Adipocyte (in vitro differentiated cells): ENCODE results near the gene NR2F1.
"Not testable (repeated sequence)": the region's sequence is repeated elsewhere in the genome, so short reads cannot be mapped to it uniquely, and the experiment has no call there.

Source experiments
- DNase-seq: peaks from one replicate; pipeline ENCODE4 v3.0.0-alpha.2; 2015; ENCODE audit warnings: low read depth
- H3K27me3 ChIP-seq: replicated peaks from 2 replicates; pipeline ENCODE4 v1.7.0; 2013; ENCODE audit warnings: mild to moderate bottlenecking, low read length, moderate library complexity; ENCODE audit not compliant: control insufficient read depth, insufficient read depth
- H3K36me3 ChIP-seq: 2 replicates; pipeline ENCODE4 v1.7.0; 2013; ENCODE audit warnings: low read length, mild to moderate bottlenecking, moderate library complexity; ENCODE audit not compliant: control insufficient read depth, insufficient read depth, severe bottlenecking
- H3K4me1 ChIP-seq: 2 replicates; pipeline ENCODE4 v1.7.0; 2013; ENCODE audit warnings: mild to moderate bottlenecking, low read length, moderate library complexity; ENCODE audit not compliant: control insufficient read depth, insufficient read depth
- H3K4me3 ChIP-seq: 2 replicates; pipeline ENCODE4 v1.7.0; 2013; ENCODE audit warnings: mild to moderate bottlenecking, low read length, moderate library complexity
- H3K9ac ChIP-seq: 2 replicates; pipeline ENCODE4 v1.7.0; 2013; ENCODE audit warnings: mild to moderate bottlenecking, low read length, moderate library complexity
- H3K9me3 ChIP-seq: 2 replicates; pipeline ENCODE4 v1.7.0; 2013; ENCODE audit warnings: mild to moderate bottlenecking, low read length, moderate library complexity; ENCODE audit not compliant: control insufficient read depth

Gene NR2F1

GRCh38 chr5:93582677-93583438 is at the start of gene NR2F1:
NR2F1 (plus strand) TSS chr5:93583222; CDS start chr5:93585024, 1,802 bp downstream.
- H3K27me3 ChIP-seq = no peaks in the 10 kb centered on the region
- peak within 1 kb of the TSS; percentile 93 for H3K4me3 ChIP-seq
- peaks cover 13% of the 10 kb centered on the region for H3K4me1 ChIP-seq
- H3K36me3 ChIP-seq = peaks cover under 1% of the 10 kb centered on the region
- H3K9ac ChIP-seq = peak within 1 kb of the TSS; percentile 96
- peak; percentile 94 for DNase-seq
- no peaks in the 10 kb centered on the region for H3K9me3 ChIP-seq

GRCh38 chr5:93545872-93546271 is 37.1 kb upstream of the NR2F1 start:
- no peaks in the 10 kb centered on the region for H3K4me1 ChIP-seq
- DNase-seq = no peak
- no peak overlapping the region for H3K9ac ChIP-seq
- no peaks in the 10 kb centered on the region for H3K27me3 ChIP-seq
- H3K9me3 ChIP-seq = no peaks in the 10 kb centered on the region
- peaks cover 18% of the 10 kb centered on the region for H3K36me3 ChIP-seq
- no peak overlapping the region for H3K4me3 ChIP-seq

- H3K4me1 ChIP-seq, H3K9me3 ChIP-seq, DNase-seq, H3K9ac ChIP-seq, H3K4me3 ChIP-seq, H3K27me3 ChIP-seq: not testable (repeated sequence)
- H3K36me3 ChIP-seq = peaks cover 17% of the 10 kb centered on the region
Observed at GRCh38 chr5:93549594-93549993, 33.4 kb upstream of the NR2F1 start.

GRCh38 chr5:93557021-93557604 is 25.9 kb upstream of the NR2F1 start:
- no peak overlapping the region for H3K4me3 ChIP-seq
- H3K9ac ChIP-seq = no peak overlapping the region
- no peak for DNase-seq
- H3K9me3 ChIP-seq = no peaks in the 10 kb centered on the region
- peaks cover 19% of the 10 kb centered on the region for H3K36me3 ChIP-seq
- no peaks in the 10 kb centered on the region for H3K27me3 ChIP-seq
- no peaks in the 10 kb centered on the region for H3K4me1 ChIP-seq

GRCh38 chr5:93566091-93566490 is 16.9 kb upstream of the NR2F1 start:
- Histone ChIP-seq H3K4me3 (no peak overlapping the region), H3K4me1 (peaks cover 7% of the 10 kb centered on the region), H3K9ac (no peak overlapping the region), H3K27me3 (no peaks in the 10 kb centered on the region), H3K9me3 (no peaks in the 10 kb centered on the region), H3K36me3 (no peaks in the 10 kb centered on the region)
- no peak for DNase-seq

- H3K27me3 ChIP-seq = no peaks in the 10 kb centered on the region
Observed at GRCh38 chr5:93567424-93567823, 15.6 kb upstream of the NR2F1 start.

GRCh38 chr5:93569300-93570160 is 13.5 kb upstream of the NR2F1 start:
- no peak overlapping the region for H3K4me3 ChIP-seq
- no peaks in the 10 kb centered on the region for H3K36me3 ChIP-seq
- no peaks in the 10 kb centered on the region for H3K9me3 ChIP-seq
- peaks cover 5% of the 10 kb centered on the region for H3K4me1 ChIP-seq
- H3K9ac ChIP-seq = no peak overlapping the region
- H3K27me3 ChIP-seq = no peaks in the 10 kb centered on the region
- DNase-seq = no peak

More at GRCh38 chr5:93567424-93567823, 15.6 kb upstream of the NR2F1 start:
- no peak for DNase-seq
- H3K4me1 ChIP-seq = peaks cover 7% of the 10 kb centered on the region
- no peak overlapping the region for H3K4me3 ChIP-seq
- no peak overlapping the region for H3K9ac ChIP-seq
- no peaks in the 10 kb centered on the region for H3K36me3 ChIP-seq
- no peaks in the 10 kb centered on the region for H3K9me3 ChIP-seq

- no peaks in the 10 kb centered on the region for H3K27me3 ChIP-seq
- no peaks in the 10 kb centered on the region for H3K36me3 ChIP-seq
- no peaks in the 10 kb centered on the region for H3K9me3 ChIP-seq
- no peaks in the 10 kb centered on the region for H3K4me1 ChIP-seq
- DNase-seq = no peak
- no peak overlapping the region for H3K9ac ChIP-seq
- no peak overlapping the region for H3K4me3 ChIP-seq
Observed at GRCh38 chr5:93570294-93571113, 12.5 kb upstream of the NR2F1 start.

GRCh38 chr5:93571114-93571949 is 11.7 kb upstream of the NR2F1 start:
- Histone ChIP-seq H3K4me1 (no peaks in the 10 kb centered on the region), H3K9me3 (no peaks in the 10 kb centered on the region), H3K36me3 (no peaks in the 10 kb centered on the region), H3K27me3 (no peaks in the 10 kb centered on the region), H3K4me3 (peak overlapping the region; percentile 60), H3K9ac (no peak overlapping the region)
- DNase-seq = no peak

- H3K9me3 ChIP-seq = no peaks in the 10 kb centered on the region
- no peak for DNase-seq
- no peaks in the 10 kb centered on the region for H3K4me1 ChIP-seq
- H3K36me3 ChIP-seq = no peaks in the 10 kb centered on the region
- no peaks in the 10 kb centered on the region for H3K27me3 ChIP-seq
- peak overlapping the region; percentile 60 for H3K4me3 ChIP-seq
- H3K9ac ChIP-seq = no peak overlapping the region
Observed at GRCh38 chr5:93572101-93572607, 10.9 kb upstream of the NR2F1 start.
